Mesenteric fat pad (tissue), 1 donor: ENCODE results near the gene PRKG1. TPM values are rescaled to one million over a fixed set of nuclear protein-coding genes. Genes with fewer than 3 reads are reported as not detected.

Experiments used
- DNase-seq: peaks from one replicate; pipeline ENCODE4 v3.0.0-alpha.2; 2020; ENCODE audit warnings: low spot score
- total RNA-seq: library from RNA; stranded (reverse); fragmentation: NEBNext Ultra II Directional; extraction: Animal tissue kit (Norgen Biotek cat#: 25700); gene quantifications from one replicate; pipeline ENCODE4 v1.2.1, GENCODE V29; 2021
- donor health status: DM: yes; HTN: yes; CAD: no.

The PRKG1 gene
- total RNA-seq, 1 donor from 2014 or later: 12.9 TPM

GRCh38 chr10:51907361-51907760 is 833.1 kb downstream of the PRKG1 start:
- DNase-seq: no peak

- no peak for DNase-seq
Observed at GRCh38 chr10:51910189-51910588, 835.9 kb downstream of the PRKG1 start.

GRCh38 chr10:51910596-51910995 is 836.3 kb downstream of the PRKG1 start:
- no peak for DNase-seq

- DNase-seq: no peak
Observed at GRCh38 chr10:51911723-51912122, 837.4 kb downstream of the PRKG1 start.

GRCh38 chr10:51915031-51915542 is 840.8 kb downstream of the PRKG1 start:
- no peak for DNase-seq

GRCh38 chr10:51918440-51918839 is 844.2 kb downstream of the PRKG1 start:
- no peak for DNase-seq

- DNase-seq: no peak
Observed at GRCh38 chr10:51918884-51919325, 844.6 kb downstream of the PRKG1 start.

- DNase-seq: no peak
Observed at GRCh38 chr10:51920672-51921071, 846.4 kb downstream of the PRKG1 start.

- no peak for DNase-seq
Observed at GRCh38 chr10:51924359-51924758, 850.1 kb downstream of the PRKG1 start.

GRCh38 chr10:51926337-51926736 is 852.0 kb downstream of the PRKG1 start:
- no peak for DNase-seq

GRCh38 chr10:51928162-51928561 is 853.9 kb downstream of the PRKG1 start:
- DNase-seq: no peak

- no peak for DNase-seq
Observed at GRCh38 chr10:51932530-51932929, 858.2 kb downstream of the PRKG1 start.

- DNase-seq: no peak
Observed at GRCh38 chr10:51934373-51934772, 860.1 kb downstream of the PRKG1 start.

- no peak for DNase-seq
Observed at GRCh38 chr10:51935341-51935740, 861.1 kb downstream of the PRKG1 start.

GRCh38 chr10:51937308-51938140 is 863.2 kb downstream of the PRKG1 start:
- DNase-seq: no peak

GRCh38 chr10:51950371-51950995 is 876.2 kb downstream of the PRKG1 start:
- DNase-seq: no peak

GRCh38 chr10:51950996-51951555 is 876.8 kb downstream of the PRKG1 start:
- DNase-seq: no peak

GRCh38 chr10:51951601-51952000 is 877.3 kb downstream of the PRKG1 start:
- no peak for DNase-seq

GRCh38 chr10:51952056-51952455 is 877.8 kb downstream of the PRKG1 start:
- DNase-seq: no peak

GRCh38 chr10:51955696-51956095 is 881.4 kb downstream of the PRKG1 start:
- DNase-seq: no peak

- DNase-seq: no peak
Observed at GRCh38 chr10:51956822-51957221, 882.5 kb downstream of the PRKG1 start.

GRCh38 chr10:51960494-51960895 is 886.2 kb downstream of the PRKG1 start:
- DNase-seq: no peak
